ENCODE data around the gene HSPG2.
A peak's percentile ranks its signal among the peaks of the same experiment; 100 is the strongest.
"Not testable (repeated sequence)": the region's sequence is repeated elsewhere in the genome, so short reads cannot be mapped to it uniquely, and the experiment has no call there.

The HSPG2 gene

DNA sequence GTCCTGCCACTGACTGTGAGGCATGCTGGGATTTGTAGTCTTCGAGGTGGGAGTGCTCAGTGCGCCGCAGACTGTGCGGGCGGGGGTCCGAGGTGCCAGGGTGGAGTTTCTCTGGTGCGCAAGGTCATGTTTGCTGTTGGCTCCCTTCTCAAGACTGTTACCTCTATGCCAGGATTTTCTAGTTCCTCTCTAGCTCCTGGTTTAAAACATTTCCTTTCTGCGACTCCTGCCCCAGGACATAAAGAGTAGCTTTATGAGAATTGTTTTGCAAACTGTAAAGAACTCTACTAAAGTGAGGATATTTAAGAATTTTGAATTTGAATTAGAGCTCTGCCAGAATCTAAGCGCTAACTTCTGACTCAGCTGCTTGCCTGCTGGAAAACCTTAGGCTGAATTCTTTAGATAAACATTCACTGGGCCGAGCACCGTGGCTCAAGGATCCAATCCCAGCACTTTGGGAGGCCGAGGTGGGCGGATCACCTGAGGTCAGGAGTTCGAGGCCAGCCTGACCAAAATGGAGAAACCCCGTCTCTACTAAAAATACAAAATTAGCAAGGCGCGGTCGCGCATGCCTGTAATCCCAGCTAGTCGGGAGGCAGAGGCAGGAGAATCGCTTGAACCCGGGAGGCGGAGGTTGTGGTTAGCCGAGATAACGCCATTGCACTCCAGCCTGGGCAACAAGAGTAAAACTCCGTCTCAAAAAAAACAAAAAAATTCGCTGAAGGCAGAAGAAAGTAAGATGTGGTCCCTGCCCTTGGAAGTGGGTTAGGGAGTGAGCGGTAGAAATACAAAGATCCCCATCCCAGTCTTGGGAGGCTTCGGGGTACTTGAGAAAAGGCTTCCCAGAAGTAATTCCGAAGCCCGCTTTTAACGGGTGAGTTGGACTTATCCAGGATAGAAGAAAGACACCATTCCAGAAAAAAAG is 153.2 kb downstream of the HSPG2 start:
- peak in 1 of 4 experiments; percentile 9 for DNase-seq

DNA sequence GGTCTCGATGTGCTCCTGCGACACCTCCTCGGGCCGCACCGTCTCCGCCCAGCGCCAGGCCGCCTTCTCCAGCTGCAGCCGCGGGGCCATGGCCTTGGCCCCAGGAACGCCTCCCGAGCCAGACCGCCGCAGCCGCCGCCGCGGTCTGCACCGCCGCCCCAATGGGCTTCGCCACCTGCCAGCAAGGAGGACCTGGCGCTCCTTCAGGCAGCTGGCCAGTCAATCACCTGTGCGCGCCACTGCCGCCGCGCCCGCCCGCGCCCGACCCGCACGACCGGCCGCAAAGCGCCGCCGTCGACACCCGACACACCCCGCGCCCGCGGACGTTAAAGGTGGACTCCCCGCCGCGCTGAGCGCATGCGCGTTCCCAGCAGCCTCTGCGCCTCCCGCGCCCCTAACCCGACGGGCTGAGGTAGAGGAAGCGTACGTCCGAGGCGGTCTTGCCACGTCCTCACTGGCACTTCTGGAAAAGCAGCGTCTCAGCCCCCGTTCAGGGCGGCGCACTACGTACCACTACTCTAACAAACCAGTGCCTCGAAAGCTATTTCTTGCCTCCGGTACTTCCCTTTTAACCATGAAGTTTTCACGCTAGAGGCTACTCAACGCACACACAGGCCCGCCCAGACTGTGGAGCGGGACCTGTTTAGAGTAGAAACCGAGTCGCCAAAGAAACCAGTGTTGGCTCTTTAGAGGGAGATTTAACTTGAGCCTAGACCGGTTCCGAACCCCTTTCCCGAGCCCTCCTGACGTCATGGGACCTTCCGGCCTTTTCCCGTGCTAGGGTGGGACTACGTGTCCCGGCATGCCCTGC is 154.0 kb downstream of the HSPG2 start, which contains the start of gene USP48:
Gene USP48, minus strand, starts transcription at position 282 of the 811 bp plus-strand sequence. Its CDS starts 192 bp downstream, at position 90.
- DNase-seq, result peak; percentile 98 to 100 (median 99)

DNA sequence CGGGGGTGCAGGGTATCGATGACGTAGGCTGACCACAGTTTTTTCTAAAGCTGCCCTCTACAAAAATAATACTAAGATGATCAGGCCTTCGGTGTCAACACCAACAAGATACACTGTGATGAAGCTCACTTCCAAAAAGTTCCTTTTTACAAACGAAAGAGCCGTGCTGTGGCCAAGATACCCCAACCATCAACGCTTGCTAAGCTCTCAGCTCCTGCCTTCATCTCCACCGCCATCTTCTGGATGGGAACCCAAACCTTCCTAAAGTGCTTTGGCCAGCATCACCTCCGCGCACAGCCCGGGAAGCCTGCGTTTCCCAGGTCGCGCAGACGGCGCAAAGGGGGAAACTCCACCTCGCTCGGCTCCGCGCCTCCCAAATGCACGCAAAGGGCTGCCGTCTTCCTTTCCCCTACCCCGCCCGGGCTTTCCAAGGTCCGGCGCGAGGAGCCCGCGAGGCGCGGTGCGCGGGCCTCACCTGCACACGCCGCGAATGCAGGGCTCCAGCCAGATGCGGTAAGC is 154.7 kb downstream of the HSPG2 start:
- peak; percentile 22 to 70 (median 58) for DNase-seq

DNA sequence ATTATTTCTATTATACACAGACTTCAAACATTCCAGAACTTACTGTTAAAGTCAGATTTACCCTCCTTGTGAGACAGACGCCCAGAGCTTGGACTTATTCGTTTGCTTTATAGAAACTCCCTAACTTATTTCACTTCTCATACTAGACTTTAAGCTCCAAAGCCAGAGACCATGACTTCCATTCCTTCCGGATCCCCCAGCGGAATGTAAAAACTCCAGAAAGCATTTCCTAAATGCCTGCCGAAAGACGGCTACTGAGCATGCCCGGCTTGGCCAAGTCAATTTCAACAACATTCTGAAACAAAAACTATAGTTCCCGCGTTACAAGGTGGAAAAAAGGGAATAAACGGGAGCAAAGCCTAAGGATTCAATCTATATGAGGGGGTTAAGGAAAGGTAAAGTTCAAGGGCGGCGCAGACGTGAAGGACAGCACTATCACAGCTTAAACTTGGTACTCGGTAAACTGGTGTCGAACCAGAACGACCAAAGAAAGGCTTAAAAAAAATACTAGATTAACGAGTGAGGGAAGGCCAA is 155.2 kb downstream of the HSPG2 start:
- DNase-seq, result peak; percentile 44 to 50 (median 48)

DNA sequence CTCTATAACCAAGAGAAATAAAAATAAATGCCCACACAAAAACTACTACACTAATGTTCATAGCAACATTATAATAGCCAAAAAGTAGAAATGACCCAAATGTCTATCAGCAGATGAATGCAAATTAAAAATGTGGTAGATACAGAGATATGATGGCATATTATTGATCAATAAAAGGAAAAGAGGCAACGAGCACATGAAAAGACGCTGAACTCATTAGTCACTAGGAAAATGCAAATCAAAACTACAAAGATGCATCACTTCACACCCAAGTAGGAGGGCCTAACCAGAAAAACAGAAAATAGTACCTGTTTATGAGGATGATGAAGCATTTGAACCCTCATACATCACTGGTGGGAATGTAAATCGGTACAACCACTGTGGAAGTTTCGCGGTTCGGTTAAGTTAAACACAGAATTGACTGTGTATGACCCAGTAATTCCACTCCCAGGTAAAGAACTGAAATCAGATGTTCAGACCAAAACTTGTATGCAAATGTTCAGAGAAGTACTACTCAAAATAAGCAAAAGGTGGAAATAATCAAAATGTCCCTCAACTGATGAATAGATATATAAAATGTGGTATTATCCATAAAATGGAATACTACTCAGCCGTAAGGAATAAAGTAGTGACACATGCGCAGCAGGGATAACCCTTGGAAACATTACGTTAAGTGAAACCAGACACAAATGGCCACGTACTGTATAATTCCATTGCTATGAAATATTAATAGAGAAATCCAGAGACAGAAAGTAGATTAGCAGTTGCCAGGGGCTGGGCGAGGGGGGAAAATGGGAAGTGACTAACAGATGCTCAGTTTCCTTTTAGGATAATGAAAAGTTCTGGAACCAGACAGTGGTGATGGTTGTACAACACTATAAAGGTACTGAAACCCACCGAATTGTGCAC is 157.2 kb downstream of the HSPG2 start:
- DNase-seq, result peak in 1 of 4 experiments; percentile 13

DNA sequence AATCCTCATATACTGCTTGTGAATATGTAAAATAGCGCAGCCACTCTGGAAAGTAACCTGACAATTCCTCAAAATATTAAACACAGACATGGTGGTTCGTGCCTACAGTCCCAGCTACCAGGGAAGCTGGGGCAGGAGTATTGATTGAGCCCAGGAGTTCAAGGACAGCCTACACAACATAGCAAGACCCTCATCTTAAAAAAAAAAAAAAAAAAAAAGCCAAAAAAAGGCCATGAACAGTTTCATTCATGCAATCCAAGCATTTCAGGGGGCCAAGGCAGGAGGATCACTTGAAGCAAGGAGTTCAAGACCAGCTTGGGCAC is 158.7 kb downstream of the HSPG2 start:
- no peak for DNase-seq

DNA sequence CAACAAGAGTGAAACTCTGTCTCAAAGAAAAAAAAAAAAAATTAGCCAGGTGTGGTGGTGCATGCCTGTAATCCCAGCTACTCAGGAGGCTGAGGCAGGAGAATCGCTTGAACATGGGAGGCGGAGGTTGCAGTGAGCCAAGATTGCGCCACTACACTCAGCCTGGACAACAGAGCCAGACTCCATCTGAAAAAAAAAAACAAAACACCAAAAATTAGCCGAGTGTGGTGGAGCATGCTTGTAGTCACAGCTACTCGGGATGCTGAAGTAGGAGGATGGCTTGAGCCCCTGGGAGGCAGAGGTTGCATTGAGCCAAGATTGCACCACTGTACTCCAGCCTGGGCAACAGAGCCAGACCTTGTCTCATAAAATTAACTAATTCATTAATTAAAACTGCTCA is 160.2 kb downstream of the HSPG2 start:
- DNase-seq, result not testable (repeated sequence)

DNA sequence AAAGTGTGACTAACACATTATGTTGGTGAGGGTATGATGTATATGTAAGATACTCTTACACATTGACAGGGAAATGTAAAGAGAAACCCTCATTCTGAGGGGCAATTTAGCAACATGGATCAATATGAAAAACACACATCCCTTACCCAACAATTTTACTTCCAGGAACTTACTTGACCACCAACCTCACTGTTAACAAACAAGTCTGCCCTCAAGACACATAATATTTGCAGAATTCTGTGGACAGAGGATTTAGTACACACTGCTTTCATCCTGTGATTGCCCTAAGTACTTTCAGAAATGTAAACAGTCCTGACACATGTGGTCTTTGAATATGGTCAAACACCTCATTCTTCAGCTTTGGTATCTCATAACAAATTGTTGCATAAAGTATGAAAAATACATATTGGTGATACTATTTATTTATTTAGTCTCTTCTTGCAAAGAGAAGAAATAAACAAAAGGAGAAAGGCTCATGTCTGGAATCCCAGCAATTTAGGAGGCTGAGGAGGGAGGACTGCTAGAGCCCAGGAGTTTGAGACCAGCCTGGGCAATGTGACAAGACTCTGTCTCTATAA is 161.0 kb downstream of the HSPG2 start:
- no peak for DNase-seq

DNA sequence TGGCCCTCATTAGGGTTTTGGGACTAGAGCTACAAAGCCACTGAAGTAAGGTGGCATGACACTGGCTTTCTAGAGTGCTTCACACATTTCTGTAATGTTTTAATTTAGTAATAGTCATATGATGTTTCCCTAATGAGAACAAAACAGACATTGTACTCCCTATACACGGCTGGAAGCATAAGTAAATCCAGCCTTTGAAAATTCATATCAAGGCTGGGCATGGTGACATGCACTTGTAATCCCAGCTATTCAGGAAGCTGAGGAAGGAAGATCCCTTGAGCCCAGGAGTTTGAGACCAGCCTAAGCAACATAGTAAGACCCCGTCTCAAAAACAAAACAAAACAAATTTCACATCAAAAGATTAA is 161.6 kb downstream of the HSPG2 start:
- peak in 1 of 4 experiments; percentile 7 for DNase-seq

DNA sequence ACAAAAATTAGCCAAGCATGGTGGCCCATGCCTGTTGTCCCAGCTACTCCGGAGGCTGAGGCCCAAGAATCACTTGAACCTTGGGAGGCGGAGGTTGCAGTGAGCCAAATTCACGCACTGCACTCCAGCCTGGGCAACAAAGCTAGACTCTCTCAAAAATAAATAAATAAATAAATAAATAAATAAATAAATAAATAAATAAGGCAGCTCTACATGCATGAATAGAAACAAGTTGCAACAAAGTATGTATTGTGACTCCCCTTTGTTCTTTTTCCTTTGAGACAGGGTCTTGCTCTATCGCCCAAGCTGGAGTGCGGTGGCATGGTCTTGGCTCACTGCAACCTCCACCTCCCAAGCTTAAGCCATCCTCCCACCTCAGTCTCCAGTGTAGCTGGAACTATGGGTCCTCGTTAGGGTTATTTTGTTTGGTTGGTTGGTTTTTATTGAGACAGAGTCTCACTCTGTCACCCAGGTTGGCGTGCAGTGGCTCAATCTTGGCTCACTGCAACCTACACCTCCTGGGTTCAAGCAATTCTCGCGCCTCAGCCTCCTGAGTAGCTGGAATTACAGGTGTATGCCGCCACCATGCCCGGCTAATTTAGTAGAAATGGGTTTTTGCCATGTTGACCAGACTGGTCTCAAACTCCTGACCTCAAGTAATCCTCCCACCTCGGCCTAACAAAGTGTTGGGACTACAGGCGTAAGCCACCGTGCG is 162.1 kb downstream of the HSPG2 start:
- DNase-seq, result no peak

DNA sequence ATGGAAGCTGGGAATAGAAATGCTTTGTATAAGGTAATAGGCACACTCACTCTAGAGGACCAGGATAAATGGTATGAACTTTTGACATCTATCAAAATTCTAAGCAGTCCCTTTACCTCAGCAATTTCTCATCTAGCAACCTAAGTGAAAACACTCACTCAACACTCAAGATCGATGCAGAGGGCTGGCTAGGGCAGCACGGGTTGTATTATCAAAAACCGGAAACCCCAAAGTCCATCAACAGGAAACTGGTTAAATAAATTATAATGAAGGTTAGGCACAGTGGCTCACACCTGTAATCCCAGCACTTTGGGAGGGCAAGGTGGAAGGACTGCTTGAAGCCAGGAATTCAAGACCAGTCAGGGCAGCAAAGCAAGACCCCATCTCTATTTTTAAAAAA is 163.5 kb downstream of the HSPG2 start:
- peak in 1 of 4 experiments; percentile 12 for DNase-seq

All from suppressor macrophage (primary cell).